HG02970 (cell line): ENCODE data around the gene GPR107.

Experiments used
- ATAC-seq: cut with Tn5 transposase; IDR thresholded peaks from one replicate; pipeline ENCODE4 v1.9.1; 2021; ENCODE audit warnings: mild to moderate bottlenecking, moderate library complexity, moderate number of reproducible peaks; ENCODE audit not compliant: unreplicated experiment, low FRiP score

GPR107 gene

DNA sequence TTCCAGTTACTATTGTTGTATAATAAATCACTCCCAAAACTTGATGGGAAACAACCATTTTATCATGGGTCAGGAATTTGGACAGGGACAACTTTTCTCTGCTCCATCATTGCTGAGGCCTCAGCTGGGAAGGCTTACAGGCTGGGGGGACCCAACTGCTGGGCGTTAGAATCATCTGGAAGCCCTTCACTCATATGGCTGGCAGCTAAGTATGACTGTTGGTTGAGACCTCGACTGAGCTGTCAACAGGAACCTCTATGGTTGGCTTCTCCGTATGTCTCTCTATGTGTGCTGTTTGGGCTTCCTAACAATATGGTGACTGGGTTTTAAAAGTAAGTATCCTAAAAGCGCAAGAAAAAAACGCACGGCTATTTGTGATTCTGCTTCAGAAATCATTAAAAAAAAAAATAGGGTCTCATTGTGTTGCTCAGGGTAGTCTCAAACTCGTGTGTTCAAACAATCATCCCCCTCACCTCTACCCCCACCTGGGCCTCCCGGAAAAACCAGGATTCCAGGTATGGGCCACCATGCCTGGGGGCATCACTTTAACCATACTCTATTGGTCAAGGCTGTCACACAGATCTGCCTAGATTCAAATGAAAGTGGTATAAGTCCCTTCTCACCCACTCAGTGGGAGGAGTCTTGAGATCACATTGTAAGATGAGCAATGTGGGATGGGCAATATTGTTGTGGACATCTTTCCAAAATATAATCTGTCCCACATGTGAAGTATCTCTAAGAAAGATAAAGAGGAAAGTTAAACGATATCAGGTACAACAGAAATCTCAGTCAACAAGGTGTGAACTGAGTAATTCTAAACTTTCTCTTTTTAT, 26.0 kb upstream of the GPR107 start:
- ATAC-seq: no peak

DNA sequence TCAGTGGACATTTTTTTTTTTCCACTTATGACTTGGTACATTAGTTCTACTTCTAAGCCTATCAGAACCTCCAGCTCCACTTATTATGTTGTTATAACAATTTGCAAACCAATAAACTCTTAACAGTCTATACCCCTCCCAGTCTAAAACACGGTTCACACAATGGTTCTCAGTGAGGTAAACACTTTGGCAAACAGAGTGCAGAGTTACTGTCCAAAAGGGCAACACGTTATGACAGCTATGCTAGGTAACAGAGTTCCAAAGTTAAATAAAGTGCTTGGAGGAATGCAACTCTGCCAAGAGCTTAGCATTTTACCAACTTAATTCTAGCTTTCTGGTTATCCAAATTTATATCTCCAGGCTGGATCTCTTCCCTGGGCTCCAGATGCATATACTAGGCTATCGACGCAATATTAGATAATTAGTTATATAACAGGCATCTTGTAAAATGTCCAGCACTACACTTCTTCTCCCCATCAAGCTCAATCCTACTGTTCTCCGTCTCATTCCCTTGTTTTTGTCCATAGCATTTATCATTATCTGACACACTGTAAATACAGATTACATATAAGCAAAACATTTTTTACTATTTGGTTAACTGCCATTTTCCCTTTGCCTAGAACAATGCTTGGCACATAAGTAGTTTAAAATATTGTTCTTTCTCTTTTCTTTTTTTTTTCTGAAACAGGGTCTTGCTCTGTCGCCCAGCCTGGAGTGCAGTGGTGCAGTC, 25.0 kb upstream of the GPR107 start:
- no peak for ATAC-seq

DNA sequence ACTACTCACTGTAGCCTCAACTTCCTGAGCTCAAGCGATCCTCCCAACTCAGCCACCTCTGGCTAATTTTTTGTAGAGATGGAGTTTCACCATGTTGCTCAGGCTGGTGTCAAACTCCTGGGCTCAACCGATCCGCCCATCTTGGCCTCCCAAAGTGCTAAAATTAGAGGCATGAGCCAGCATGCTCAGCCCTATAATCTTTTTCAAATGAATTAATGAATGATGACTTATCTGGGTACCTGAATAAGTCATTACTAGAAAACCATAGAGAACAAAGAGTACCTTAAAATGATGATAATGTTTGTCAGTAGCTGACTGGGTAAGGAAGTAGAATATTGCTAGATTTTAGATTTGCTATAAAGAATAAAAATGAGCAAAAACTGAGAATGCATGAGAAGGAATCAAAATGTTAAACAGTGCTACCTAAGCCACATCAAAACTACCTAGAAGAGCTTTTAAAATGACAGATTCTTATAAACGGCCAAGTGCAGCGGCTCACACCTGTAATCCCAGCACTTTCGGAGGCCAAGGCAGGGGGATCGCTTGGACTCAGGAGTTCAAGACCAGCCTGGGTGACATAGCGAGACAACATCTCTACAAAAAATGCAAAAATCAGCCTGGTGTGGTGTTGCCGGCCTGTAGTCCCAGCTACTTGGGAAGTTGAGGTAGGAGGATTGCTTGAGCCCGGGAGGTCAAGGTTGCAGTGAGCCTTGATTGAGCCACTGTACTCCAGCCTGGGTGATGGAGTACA, 24.3 kb upstream of the GPR107 start:
- no peak for ATAC-seq

DNA sequence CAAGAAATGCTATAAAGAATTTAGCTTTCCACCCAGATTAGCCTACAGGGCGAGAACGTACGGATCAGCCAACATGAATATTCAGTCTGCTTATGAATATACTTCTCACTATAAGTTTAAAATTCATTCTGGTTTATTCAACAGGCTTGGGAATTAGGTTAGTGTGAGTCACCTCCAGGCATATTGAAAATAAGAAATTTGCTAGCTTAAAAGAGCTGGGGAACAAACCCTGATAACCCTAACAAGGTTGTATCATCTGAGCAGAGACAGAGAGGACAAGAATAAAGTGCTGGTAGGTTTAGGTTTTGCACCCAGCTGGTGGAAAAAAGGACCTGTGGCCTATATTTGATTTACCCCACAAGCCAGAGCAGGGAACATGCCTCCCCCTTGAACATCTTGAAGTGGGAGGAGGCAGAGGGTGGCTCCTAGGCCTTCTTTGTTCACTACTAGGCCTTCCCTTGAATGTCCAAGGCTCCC, 23.0 kb upstream of the GPR107 start:
- ATAC-seq: no peak

DNA sequence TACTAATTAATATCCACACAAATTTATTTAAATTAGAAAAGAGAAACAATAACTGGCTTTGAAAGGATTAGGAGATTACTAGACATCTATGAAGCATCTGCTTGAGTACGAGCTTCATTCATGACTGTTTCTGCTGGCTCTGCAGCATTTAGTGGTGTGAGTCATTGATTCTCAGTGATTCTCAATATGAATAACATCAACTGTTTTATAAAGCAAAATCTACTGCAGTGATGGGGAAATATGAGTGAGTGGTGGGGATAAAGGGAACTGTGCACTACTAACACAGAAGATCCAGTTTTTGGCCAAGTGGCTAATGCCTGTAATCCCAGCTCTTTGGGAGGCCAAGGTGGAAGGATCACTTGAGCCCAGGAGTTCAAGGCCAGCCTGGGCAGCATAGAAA, 19.1 kb upstream of the GPR107 start:
- no peak for ATAC-seq

DNA sequence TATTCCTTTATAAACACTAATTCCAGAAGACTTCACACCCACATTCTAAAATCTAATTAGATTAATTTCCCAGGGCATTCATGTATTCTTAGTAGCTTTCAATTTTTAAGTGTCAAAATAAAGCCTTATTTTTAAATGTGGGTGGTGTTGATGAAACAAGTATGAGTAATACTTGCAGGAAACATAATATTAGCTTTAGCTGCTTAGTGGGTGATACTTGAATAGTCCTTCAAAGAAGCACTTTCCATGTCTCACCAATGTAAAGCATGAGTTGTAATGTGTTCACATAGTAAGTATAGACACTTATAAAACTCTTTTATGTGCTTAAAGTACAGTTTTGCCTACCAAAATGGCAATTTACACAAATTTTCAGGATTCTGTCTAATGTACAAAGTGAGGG, 17.6 kb upstream of the GPR107 start:
- no peak for ATAC-seq

DNA sequence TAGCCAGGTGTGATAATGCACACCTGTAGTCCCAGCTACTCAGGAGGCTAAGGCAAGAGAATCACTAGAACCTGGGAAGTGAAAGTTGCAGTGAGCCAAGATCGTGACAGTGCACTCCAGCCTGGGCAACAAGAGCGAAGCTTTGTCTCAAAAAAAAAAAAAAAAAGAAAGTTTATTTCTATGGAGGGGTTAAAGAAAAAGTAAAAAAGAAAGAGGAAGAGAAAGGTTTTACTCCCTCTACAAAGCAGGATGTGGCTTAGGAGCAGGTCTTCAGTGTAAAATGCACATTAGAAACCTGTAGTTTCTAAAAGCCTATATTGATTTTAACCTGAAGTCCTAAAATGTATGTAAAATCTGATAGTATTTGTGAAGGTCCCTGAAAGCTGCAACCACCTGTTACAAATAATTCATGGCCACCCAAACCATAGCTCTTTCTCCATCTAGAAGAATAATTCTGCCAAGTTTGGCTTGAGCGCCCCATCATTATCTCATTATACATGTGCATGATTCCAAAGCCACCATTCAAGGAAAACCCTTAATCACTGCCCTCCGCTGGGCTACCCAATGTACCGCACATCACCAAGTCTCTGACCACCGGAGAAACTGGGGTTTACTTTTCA, 14.1 kb upstream of the GPR107 start:
- no peak for ATAC-seq

DNA sequence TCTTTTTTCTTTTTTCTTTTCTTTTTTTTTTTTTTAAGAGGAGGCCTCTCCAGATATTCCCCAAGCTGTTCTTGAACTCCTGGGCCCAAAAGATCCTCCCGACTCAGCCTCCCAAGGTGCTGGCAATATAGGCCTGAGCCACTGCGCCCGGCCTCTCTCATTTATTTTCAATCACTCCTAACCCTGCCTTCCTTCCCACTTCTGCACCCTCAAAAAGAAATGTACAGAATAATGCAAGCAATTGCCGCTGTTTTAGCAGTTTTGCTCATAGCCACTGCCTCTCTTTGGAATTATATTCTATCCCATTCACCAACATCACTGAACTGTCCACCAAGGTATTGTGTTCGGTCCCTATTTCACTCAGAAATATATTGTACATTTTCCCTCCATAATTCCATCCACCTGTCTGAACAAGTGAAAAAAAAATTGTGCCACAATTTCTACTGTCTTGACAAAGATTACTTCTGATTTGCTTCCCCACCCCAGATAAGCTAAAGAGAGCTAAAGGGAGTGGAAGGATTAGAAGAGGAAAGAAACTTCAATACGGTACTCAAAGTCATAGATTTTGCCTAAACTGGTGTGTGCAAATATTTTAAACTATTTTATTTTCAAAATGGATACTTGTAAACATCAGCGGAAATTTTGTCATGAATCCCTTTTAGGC, 12.6 kb upstream of the GPR107 start:
- ATAC-seq: no peak

DNA sequence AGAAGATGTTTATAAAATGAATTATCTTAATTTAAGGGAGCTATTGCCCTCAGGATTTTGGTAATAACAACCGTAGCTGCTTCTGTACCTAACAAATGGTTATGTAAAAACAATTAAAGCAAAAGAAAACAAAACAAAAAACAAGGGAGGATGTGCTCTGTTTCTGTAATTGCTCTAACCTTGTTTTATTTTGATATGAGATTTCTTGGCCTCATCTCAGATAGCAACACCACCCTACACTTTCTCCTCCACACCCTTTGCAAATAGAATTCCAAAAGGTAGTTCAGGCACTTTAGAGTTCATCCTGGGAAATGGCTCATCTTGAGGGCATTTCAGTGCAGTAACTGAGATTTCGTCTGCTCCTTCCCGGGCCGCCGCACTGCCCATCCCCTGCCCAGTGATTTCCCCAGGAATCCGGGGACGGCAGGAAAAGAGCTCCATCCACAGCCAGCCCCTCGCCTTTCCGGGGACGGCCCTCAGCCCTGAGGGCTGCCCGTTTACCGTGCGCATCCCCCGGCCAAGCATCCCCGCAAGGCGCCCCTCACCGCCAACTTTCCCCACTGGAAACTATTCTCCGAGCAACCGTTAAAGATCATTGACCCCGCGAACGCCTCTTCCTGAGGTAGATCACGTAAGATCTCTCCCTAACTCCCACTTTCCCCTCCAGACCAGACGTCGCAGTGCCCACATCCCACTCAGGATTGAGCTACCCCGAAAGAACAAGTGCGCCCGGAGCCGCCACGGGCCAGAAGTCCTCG, 11.9 kb upstream of the GPR107 start:
- no peak for ATAC-seq

DNA sequence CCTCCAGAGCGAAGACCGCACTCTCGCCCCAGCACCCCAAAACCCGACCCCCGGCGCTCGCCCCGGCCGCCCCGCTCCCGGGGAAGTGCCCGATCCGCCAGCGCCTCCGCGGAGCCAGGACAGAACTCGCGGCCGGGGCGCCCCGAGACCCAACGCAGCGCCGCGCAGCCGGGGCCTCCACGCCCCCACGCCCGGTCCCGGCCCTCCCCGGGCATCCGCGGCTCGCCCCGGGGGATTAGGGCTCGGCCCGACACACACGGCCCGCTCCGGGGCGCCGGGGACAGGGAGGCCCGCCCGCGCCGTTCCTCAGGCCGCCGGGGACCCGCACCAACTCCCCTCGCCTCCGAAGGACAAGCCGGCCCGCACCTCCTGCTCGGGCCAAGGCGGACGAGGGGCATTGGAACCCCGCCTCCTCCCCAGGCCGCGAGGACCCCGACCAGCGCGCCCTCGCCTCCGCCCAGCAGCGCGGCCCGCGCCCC, 11.3 kb upstream of the GPR107 start:
- ATAC-seq: no peak

DNA sequence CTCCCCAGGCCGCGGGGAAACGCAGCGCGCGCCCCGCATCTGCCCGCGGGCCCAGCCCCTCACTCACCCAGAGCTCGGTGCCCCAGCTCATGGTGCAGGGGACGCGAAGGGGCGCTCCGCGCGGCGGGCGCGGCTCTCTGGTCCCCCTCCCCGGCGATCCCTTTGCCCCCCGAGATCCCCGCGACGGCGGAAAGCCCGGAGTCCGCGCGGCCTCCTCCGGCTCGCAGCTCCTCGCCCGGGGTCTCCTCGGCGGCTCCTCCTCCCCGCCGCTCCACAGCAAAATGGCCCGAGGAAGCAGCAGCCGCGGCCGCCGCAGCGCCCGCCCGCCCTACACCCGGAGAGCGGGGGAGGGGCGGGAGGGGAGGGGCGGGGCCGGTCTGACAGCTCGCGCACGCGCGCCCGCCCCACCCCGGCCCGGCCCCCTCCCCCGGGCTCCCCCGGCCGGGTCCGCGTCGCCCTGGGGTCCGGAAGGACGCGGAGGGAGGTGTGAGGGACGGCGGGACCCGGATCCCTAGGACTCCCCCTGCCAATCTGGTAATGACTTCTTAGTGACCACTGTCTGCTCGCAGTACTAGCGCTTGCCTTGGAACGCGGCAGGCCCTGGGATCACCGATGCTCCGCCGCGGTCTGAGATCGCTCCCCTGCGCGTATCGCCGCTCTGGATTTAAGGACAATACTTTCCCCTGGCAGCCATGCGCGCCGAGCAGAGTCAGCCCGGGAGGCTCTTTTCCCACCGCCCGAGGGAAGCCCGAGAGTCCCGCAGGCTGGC, 10.6 kb upstream of the GPR107 start, which contains the start of gene FNBP1:
Gene FNBP1, minus strand, starts transcription at position 305 of the 769 bp plus-strand sequence. Its CDS starts 214 bp downstream, at position 91.
- ATAC-seq: peak; percentile 36

DNA sequence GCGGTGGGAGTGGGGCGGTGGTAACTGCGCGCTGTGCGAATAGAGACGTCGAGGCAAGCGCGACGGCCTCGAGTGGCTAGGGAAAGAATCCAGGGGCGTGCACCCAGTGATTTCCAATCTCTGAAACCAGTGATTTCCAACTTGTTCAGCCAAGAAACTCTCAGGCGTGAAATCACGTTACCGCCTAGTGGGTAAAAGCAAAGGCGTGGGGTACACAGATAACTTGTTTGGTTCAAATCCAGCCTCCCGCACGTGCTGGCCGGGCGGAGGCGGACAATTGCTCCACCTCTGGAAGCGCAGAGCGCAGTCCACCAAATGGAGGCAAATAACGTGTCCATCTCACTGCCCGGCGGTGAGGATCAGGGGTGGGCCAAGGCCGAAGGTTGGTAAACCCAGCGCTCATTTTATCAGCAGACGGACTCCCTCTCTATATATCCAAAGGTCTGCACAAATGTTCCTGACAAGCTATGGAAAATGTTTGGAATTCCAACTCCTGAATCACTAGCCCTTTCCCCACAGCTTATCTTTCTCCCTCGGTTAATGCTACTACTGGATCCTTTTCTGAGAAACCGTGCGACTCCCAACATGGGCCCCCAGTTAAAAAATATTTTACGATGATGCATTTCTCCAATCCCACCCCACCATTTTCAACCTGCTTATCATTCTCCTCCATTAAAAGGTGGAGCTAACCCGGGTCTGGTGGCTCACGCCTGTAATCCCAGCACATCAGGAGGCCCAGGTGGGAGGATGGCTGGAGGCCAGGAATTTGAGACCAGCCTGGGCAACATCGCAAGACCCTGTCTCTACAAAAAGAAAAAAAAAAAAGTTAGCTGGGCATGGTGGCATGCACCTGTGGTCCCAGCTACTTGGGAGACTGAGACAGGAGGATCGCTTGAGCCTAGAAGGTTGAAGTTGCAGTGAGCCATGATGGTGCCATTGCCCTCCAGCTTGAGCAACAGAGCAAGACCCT, 9.8 kb upstream of the GPR107 start:
- ATAC-seq: no peak

DNA sequence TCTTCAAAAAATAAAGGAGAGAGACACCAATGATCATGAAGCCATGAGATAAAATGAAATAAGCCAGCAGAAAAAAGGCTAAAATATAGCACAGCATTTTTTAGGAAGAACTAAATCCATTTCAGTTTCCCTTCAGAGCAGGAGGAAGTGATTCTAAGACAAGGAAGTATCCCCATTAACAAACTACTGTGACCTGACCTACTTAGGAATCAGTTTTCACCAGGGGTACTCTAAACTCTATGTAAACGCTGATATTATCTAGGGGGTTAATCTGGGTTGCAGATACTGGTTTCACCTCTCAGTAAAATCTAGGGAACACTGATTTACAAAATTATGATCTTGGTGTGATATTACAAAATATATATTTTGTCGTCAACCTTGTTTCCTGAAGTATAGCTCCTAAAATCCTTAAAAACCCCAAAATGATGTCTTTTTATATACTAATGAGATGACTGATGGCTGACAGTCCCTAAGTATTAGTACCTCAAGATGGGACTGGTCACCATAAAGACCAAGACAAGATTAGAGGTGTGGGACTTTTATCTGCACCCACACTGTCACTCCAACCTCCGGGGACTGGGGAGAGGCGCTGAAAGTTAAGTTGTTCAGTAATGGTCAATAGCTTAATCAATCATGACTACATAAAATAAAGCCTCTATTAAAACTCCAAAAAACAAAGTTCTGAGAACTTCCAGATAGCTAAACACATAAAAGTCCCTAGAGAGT, 7.8 kb upstream of the GPR107 start:
- no peak for ATAC-seq

DNA sequence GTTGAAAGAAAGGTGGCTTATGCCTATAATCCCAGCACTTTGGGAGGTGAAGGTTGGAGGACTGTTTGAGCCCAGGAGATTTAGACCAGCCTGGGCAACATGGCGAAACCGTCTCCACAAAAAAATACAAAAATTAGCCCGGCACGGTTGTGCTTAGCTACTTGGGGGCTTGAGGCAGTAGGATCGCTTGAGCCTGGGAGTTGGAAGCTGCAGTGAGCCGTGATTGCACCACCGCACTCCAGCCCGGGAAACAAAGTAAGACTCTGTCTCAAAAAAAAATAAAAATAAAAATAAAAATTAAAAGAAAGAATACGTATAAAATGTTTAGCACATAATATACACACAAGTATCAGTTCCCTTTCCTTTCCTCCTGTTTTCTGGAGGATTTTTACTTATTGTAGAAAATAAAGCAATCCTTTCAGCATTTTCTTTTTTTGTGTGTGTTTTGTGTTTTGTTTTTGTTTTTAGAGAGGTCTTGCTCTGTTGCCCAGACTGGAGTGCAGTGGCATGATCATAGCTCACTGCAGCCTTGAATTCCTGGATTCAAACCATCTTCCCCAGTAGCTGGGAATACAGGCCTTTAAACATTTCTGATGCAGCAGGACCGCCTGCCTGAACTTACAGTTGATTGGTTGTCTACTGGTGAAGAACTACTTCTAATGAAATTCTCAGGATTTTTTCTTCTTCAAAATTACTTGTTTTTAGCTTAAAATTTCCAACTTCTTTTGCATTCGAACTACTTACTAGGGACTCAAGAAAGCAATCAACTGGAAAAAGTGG, 4.1 kb upstream of the GPR107 start:
- ATAC-seq: no peak

DNA sequence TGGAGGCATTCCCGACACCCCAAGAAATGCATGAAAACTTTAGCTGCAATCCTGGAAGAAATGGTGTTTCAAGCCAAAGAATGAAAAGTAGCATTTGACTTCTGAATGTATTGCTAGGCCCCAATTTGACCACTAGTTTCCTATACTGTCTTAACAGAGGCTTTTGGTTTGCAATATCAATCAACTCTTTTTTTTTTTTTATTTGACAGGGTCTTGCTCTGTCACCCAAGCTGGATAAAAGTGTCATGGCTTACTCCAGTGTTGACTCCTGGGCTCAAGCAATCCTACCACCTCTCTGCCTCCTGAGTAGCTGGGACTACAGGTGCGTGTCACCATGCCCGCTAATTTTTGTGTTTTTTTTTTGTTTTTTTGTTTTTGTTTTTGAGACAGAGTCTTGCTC, 3.2 kb upstream of the GPR107 start:
- no peak for ATAC-seq

DNA sequence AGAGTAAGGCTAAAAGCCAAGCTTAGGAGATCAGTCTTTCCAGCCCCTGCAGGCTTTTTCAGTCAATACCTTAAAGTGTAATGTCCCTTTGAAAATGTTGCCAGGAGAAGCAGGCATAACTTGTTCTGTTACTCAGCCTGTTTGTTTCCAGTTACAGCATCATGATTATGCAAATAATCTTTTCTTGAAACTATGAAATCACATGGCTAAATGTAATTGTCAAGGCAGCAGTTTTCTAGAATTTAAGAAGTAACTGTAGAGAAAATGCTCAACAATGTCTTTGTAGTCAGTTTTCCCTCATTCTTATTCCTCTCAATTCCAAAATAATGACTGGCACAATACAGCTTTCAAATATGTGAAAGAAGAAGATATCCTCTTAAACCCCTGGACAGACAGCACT, 1.9 kb upstream of the GPR107 start:
- ATAC-seq: no peak
